WTC11 (cell line): ENCODE data around the gene TTC28. TPM values are rescaled to one million over a fixed set of nuclear protein-coding genes. Genes with fewer than 3 reads are reported as not detected.

ENCODE experiments used
- ATAC-seq: fragments of 200-7000 bp; cut with Tn5 transposase; 2 replicates; pipeline ENCODE4 v1.10.0; 2021; ENCODE audit warnings: mild to moderate bottlenecking, moderate library complexity
- CTCF ChIA-PET: fragments of 300-600 bp; sonication (Branson Sonifier 250); formaldehyde crosslinking; loops from one replicate; lab custom pipeline; 2021; ENCODE audit warnings: antibody characterized with exemption; lab: Charles Lee
- POLR2A ChIA-PET: fragments of 350-600 bp; sonication (Branson Sonifier 250); formaldehyde crosslinking; loops from one replicate; lab custom pipeline; 2021; ENCODE audit warnings: antibody characterized with exemption; lab: Charles Lee
- DNase-seq: peaks from one replicate; pipeline ENCODE4 v3.0.0; 2021; ENCODE audit warnings: low spot score
- H3K27ac Mint-ChIP-seq: 2 replicates; pipeline ENCODE4 v1.8.0; 2021; ENCODE audit warnings: mixed read lengths
- H3K27me3 Mint-ChIP-seq: 2 replicates; pipeline ENCODE4 v1.8.0; 2021; ENCODE audit warnings: low read depth, mild to moderate bottlenecking, moderate library complexity, mixed read lengths
- H3K36me3 Mint-ChIP-seq: 2 replicates; pipeline ENCODE4 v1.8.0; 2021; ENCODE audit warnings: mixed read lengths
- H3K4me1 Mint-ChIP-seq: 2 replicates; pipeline ENCODE4 v1.8.0; 2022; ENCODE audit warnings: mixed read lengths
- H3K4me3 Mint-ChIP-seq: 2 replicates; pipeline ENCODE4 v1.8.0; 2021; ENCODE audit warnings: mild to moderate bottlenecking, moderate library complexity, mixed read lengths
- H3K9me3 Mint-ChIP-seq: 2 replicates; pipeline ENCODE4 v1.8.0; 2021; ENCODE audit warnings: mixed read lengths
- ERG ChIP-seq: fragments of 250-450 bp; sonication (Bioruptor Pico); IDR thresholded peaks from 2 replicates; pipeline ENCODE4 v1.8.0; 2021; ENCODE audit warnings: mild to moderate bottlenecking
- ETV6 ChIP-seq: sonication (generic); formaldehyde crosslinking; IDR thresholded peaks from 2 replicates; pipeline ENCODE4 v1.8.1; 2022; ENCODE audit warnings: mild to moderate bottlenecking, missing genetic modification reagents
- GABPB1 ChIP-seq: sonication (generic); formaldehyde crosslinking; IDR thresholded peaks from 2 replicates; pipeline ENCODE4 v1.8.1; 2023; ENCODE audit warnings: mild to moderate bottlenecking, missing genetic modification reagents
- HMGA2 ChIP-seq: fragments of 250-450 bp; sonication (Bioruptor Pico); IDR thresholded peaks from 2 replicates; pipeline ENCODE4 v1.4.0; 2021; ENCODE audit warnings: mild to moderate bottlenecking, moderate library complexity
- HMGXB4 ChIP-seq: sonication (generic); formaldehyde crosslinking; IDR thresholded peaks from 2 replicates; pipeline ENCODE4 v1.8.1; 2023; ENCODE audit warnings: mild to moderate bottlenecking, moderate library complexity, missing genetic modification reagents
- JAZF1 ChIP-seq: fragments of 250-450 bp; sonication (Bioruptor Pico); IDR thresholded peaks from 2 replicates; pipeline ENCODE4 v1.9.0; 2021; ENCODE audit warnings: moderate library complexity, mild to moderate bottlenecking, inconsistent platforms
- KAT7 ChIP-seq: sonication (generic); formaldehyde crosslinking; IDR thresholded peaks from 2 replicates; pipeline ENCODE4 v1.8.1; 2023; ENCODE audit warnings: missing genetic modification reagents, mild to moderate bottlenecking, borderline replicate concordance
- MLX ChIP-seq: sonication (generic); formaldehyde crosslinking; IDR thresholded peaks from 2 replicates; pipeline ENCODE4 v1.8.1; 2023; ENCODE audit warnings: mild to moderate bottlenecking, missing genetic modification reagents, moderate library complexity
- NFE2L1 ChIP-seq: sonication (generic); formaldehyde crosslinking; IDR thresholded peaks from 2 replicates; pipeline ENCODE4 v1.8.1; 2023; ENCODE audit warnings: missing genetic modification reagents
- OVOL2 ChIP-seq: fragments of 250-450 bp; sonication (Bioruptor Pico); IDR thresholded peaks from 2 replicates; pipeline ENCODE4 v1.9.0; 2021; ENCODE audit warnings: mild to moderate bottlenecking, borderline replicate concordance
- RELA ChIP-seq: sonication (generic); formaldehyde crosslinking; IDR thresholded peaks from 2 replicates; pipeline ENCODE4 v1.8.1; 2022; ENCODE audit warnings: missing genetic modification reagents, mild to moderate bottlenecking, borderline replicate concordance
- TEAD1 ChIP-seq: sonication (generic); formaldehyde crosslinking; IDR thresholded peaks from 2 replicates; pipeline ENCODE4 v1.8.0; 2022; ENCODE audit warnings: mild to moderate bottlenecking, missing genetic modification reagents
- TEAD4 ChIP-seq: sonication (generic); formaldehyde crosslinking; IDR thresholded peaks from 2 replicates; pipeline ENCODE4 v1.8.0; 2022; ENCODE audit warnings: mild to moderate bottlenecking, missing genetic modification reagents
- ZNF232 ChIP-seq: sonication (generic); formaldehyde crosslinking; IDR thresholded peaks from 2 replicates; pipeline ENCODE4 v1.8.0; 2022; ENCODE audit warnings: mild to moderate bottlenecking, missing genetic modification reagents
- ZNF671 ChIP-seq: fragments of 250-450 bp; sonication (Bioruptor Pico); IDR thresholded peaks from 2 replicates; pipeline ENCODE4 v1.8.0; 2021; ENCODE audit warnings: mild to moderate bottlenecking
- total RNA-seq: library from RNA; stranded (reverse); gene quantifications from 3 replicates; pipeline ENCODE4 v1.2.3, GENCODE V29; 2021
- TF ChIP-seq, protein P1 (sequence below): sonication (generic); formaldehyde crosslinking; IDR thresholded peaks from 2 replicates; pipeline ENCODE4 v1.8.1; 2022; ENCODE audit warnings: low read depth, missing genetic modification reagents, borderline replicate concordance
- TF ChIP-seq, protein P2 (sequence below): fragments of 250-450 bp; sonication (Bioruptor Pico); IDR thresholded peaks from 2 replicates; pipeline ENCODE4 v2.1.2; 2022; ENCODE audit warnings: mild to moderate bottlenecking, moderate library complexity
- TF ChIP-seq, protein P3 (sequence below): sonication (generic); formaldehyde crosslinking; IDR thresholded peaks from 2 replicates; pipeline ENCODE4 v1.8.0; 2022; ENCODE audit warnings: mild to moderate bottlenecking, missing genetic modification reagents
- TF ChIP-seq, protein P4 (sequence below): fragments of 250-450 bp; sonication (Bioruptor Pico); conservative IDR thresholded peaks from 2 replicates; pipeline ENCODE4 v1.9.0; 2021; ENCODE audit warnings: mild to moderate bottlenecking
- TF ChIP-seq, protein P5 (sequence below): fragments of 250-450 bp; sonication (Bioruptor Pico); IDR thresholded peaks from 2 replicates; pipeline ENCODE4 v1.9.0; 2021; ENCODE audit warnings: mild to moderate bottlenecking

Gene TTC28
- total RNA-seq, 1 experiment from 2014 or later: 13.0 TPM

- TF ChIP-seq, protein P1, sequence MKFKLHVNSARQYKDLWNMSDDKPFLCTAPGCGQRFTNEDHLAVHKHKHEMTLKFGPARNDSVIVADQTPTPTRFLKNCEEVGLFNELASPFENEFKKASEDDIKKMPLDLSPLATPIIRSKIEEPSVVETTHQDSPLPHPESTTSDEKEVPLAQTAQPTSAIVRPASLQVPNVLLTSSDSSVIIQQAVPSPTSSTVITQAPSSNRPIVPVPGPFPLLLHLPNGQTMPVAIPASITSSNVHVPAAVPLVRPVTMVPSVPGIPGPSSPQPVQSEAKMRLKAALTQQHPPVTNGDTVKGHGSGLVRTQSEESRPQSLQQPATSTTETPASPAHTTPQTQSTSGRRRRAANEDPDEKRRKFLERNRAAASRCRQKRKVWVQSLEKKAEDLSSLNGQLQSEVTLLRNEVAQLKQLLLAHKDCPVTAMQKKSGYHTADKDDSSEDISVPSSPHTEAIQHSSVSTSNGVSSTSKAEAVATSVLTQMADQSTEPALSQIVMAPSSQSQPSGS: no peak
- no peak for TF ChIP-seq HMGA2 (CRISPR knock-in tag)
- TF ChIP-seq ZNF232 (CRISPR knock-in tag): no peak
- no peak for TF ChIP-seq GABPB1 (CRISPR knock-in tag)
- no peak for TF ChIP-seq JAZF1
- TF ChIP-seq, protein P2, sequence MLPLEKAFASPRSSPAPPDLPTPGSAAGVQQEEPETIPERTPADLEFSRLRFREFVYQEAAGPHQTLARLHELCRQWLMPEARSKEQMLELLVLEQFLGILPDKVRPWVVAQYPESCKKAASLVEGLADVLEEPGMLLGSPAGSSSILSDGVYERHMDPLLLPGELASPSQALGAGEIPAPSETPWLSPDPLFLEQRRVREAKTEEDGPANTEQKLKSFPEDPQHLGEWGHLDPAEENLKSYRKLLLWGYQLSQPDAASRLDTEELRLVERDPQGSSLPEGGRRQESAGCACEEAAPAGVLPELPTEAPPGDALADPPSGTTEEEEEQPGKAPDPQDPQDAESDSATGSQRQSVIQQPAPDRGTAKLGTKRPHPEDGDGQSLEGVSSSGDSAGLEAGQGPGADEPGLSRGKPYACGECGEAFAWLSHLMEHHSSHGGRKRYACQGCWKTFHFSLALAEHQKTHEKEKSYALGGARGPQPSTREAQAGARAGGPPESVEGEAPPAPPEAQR (CRISPR knock-in tag): no peak
These were observed 690.9 kb downstream of the TTC28 start (continued) for GRCh38 chr22:27988704-27989103.

GRCh38 chr22:27987557-27987956, 692.1 kb downstream of the TTC28 start:
- Mint-ChIP-seq H3K4me3 (no peak overlapping the region), H3K4me1 (peaks cover 16% of the 10 kb centered on the region), H3K27me3 (no peaks in the 10 kb centered on the region), H3K9me3 (no peaks in the 10 kb centered on the region), H3K27ac (no peak overlapping the region; the same call in 1 of the 2 replicates), H3K36me3 (peaks cover 9% of the 10 kb centered on the region; the same call in 1 of the 2 replicates)
- no peak for DNase-seq
- TF ChIP-seq RELA: no peak
- TF ChIP-seq OVOL2: no peak
- TF ChIP-seq, protein P3, sequence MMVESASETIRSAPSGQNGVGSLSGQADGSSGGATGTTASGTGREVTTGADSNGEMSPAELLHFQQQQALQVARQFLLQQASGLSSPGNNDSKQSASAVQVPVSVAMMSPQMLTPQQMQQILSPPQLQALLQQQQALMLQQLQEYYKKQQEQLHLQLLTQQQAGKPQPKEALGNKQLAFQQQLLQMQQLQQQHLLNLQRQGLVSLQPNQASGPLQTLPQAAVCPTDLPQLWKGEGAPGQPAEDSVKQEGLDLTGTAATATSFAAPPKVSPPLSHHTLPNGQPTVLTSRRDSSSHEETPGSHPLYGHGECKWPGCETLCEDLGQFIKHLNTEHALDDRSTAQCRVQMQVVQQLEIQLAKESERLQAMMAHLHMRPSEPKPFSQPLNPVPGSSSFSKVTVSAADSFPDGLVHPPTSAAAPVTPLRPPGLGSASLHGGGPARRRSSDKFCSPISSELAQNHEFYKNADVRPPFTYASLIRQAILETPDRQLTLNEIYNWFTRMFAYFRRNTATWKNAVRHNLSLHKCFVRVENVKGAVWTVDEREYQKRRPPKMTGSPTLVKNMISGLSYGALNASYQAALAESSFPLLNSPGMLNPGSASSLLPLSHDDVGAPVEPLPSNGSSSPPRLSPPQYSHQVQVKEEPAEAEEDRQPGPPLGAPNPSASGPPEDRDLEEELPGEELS (CRISPR knock-in tag): no peak
- no peak for TF ChIP-seq ERG (CRISPR knock-in tag)
- TF ChIP-seq MLX (CRISPR knock-in tag): no peak
- TF ChIP-seq ZNF671 (CRISPR knock-in tag): no peak
- TF ChIP-seq HMGA2 (CRISPR knock-in tag): no peak
- ATAC-seq: no peak
- CTCF ChIA-PET: interaction anchor here (0.6 to 1.3 kb wide), 6 partner anchors 21 to 114 kb away, joined by 3 to 10 read pairs (median 4); partner anchors contain the start of gene PITPNB
- POLR2A ChIA-PET: no interaction called here

- no peaks in the 10 kb centered on the region for H3K27me3 Mint-ChIP-seq
- H3K9me3 Mint-ChIP-seq: no peaks in the 10 kb centered on the region
- no peak for DNase-seq
- POLR2A ChIA-PET: no interaction called here
- peaks cover 12% of the 10 kb centered on the region; the same call in 1 of the 2 replicates for H3K36me3 Mint-ChIP-seq
- H3K27ac Mint-ChIP-seq: 0 out of 2 replicates have a peak overlapping the region, but pooled peaks have one; percentile 23
- H3K4me3 Mint-ChIP-seq: no peak overlapping the region
- CTCF ChIA-PET: interaction anchor here (0.6 to 1.3 kb wide), 4 partner anchors 22 to 106 kb away, joined by 3 to 10 read pairs (median 4); partner anchors contain the start of gene PITPNB
- peaks cover 10% of the 10 kb centered on the region for H3K4me1 Mint-ChIP-seq
- ATAC-seq: no peak
- no peak for TF ChIP-seq ETV6 (CRISPR knock-in tag)
- TF ChIP-seq NFE2L1 (CRISPR knock-in tag): no peak
- TF ChIP-seq, protein P1: no peak
- TF ChIP-seq, protein P4, sequence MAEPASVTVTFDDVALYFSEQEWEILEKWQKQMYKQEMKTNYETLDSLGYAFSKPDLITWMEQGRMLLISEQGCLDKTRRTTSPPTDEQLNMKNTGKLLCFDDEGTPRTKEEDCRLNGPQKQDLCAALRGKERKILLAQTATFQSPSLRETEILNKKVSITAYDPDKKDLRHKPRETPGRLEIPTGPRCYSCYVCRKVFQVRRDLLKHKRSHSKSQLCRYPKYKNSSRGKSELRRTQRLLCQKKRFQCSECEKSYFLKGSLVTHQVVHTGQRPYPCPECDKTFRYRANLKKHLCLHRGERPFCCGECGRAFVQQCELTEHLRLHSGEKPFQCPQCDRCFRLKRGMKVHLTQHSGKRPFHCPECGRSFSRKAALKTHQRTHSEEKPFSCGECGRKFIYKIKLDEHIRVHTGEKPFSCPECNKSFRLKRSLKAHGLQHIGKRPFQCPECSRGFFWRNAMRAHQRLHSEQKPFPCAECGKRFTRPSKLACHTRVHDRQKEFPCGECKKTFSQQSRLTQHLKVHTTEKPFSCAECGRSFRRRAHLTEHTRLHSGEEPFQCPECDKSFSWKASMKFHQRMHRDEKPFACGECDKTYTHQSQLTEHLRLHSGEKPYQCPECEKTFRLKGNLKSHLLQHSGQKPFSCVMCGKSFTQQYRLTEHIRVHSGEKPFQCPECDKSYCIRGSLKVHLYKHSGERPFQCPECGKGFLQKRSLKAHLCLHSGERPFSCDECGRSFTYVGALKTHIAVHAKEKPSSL (CRISPR knock-in tag): no peak
- no peak for TF ChIP-seq TEAD1
- no peak for TF ChIP-seq GABPB1 (CRISPR knock-in tag)
- TF ChIP-seq KAT7 (CRISPR knock-in tag): no peak
- TF ChIP-seq, protein P5, sequence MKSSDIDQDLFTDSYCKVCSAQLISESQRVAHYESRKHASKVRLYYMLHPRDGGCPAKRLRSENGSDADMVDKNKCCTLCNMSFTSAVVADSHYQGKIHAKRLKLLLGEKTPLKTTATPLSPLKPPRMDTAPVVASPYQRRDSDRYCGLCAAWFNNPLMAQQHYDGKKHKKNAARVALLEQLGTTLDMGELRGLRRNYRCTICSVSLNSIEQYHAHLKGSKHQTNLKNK (CRISPR knock-in tag): no peak
- TF ChIP-seq HMGXB4 (CRISPR knock-in tag): no peak
- TF ChIP-seq TEAD4 (CRISPR knock-in tag): no peak
These were observed 692.7 kb downstream of the TTC28 start for GRCh38 chr22:27986937-27987336.
